GM10248 (cell line): ENCODE results near the gene CMTR1.
"Not testable (repeated sequence)": the region's sequence is repeated elsewhere in the genome, so short reads cannot be mapped to it uniquely, and the experiment has no call there.

ENCODE experiments used
- CTCF ChIA-PET: fragments of 300-600 bp; sonication (Branson Sonifier 250); formaldehyde crosslinking; extraction: SDS; loops from one replicate; lab custom pipeline; 2021; ENCODE audit warnings: antibody characterized with exemption; lab: Yijun Ruan, JAX
- POLR2A ChIA-PET: fragments of 350-650 bp; sonication (Branson Sonifier 250); formaldehyde crosslinking; extraction: SDS; loops from one replicate; lab custom pipeline; 2020; ENCODE audit warnings: antibody characterized with exemption; lab: Yijun Ruan, JAX
- DNase-seq: peaks from one replicate; pipeline ENCODE4 v3.0.0; 2012; ENCODE audit errors: extremely low spot score
- TF ChIP-seq, protein P1 (sequence below): IDR thresholded peaks from 2 replicates; pipeline ENCODE4 v1.5.1; 2012; ENCODE audit warnings: mild to moderate bottlenecking, low read depth; ENCODE audit errors: extremely low read depth, missing control alignments, control extremely low read depth

CMTR1 gene

GRCh38 chr6:37493661-37493995 is 60.6 kb downstream of the CMTR1 start:
- ChIA-PET CTCF (no interaction called here), POLR2A (interaction anchor here (0.7 kb wide), 1 partner anchor 538 kb away, joined by 5 read pairs; no protein-coding TSS in a partner anchor)
- TF ChIP-seq, protein P1, sequence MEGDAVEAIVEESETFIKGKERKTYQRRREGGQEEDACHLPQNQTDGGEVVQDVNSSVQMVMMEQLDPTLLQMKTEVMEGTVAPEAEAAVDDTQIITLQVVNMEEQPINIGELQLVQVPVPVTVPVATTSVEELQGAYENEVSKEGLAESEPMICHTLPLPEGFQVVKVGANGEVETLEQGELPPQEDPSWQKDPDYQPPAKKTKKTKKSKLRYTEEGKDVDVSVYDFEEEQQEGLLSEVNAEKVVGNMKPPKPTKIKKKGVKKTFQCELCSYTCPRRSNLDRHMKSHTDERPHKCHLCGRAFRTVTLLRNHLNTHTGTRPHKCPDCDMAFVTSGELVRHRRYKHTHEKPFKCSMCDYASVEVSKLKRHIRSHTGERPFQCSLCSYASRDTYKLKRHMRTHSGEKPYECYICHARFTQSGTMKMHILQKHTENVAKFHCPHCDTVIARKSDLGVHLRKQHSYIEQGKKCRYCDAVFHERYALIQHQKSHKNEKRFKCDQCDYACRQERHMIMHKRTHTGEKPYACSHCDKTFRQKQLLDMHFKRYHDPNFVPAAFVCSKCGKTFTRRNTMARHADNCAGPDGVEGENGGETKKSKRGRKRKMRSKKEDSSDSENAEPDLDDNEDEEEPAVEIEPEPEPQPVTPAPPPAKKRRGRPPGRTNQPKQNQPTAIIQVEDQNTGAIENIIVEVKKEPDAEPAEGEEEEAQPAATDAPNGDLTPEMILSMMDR = no peak
- DNase-seq = no peak

- ChIA-PET POLR2A (interaction anchor here (0.6 kb wide), 1 partner anchor 53 kb away, joined by 3 read pairs; no protein-coding TSS in a partner anchor), CTCF (interaction anchor here (1.4 to 2.0 kb wide), 4 partner anchors 13 to 70 kb away, joined by 3 to 7 read pairs (median 6); no protein-coding TSS in a partner anchor)
- TF ChIP-seq, protein P1 = no peak
- no peak for DNase-seq
Observed at GRCh38 chr6:37495244-37495934, 62.4 kb downstream of the CMTR1 start.

GRCh38 chr6:37496951-37497885 is 64.2 kb downstream of the CMTR1 start:
- POLR2A ChIA-PET = no interaction called here
- CTCF ChIA-PET = interaction anchor here (1.3 to 1.6 kb wide), 4 partner anchors 9 to 172 kb away, joined by 3 to 5 read pairs (median 4); no protein-coding TSS in a partner anchor

GRCh38 chr6:37499433-37500293 is 66.6 kb downstream of the CMTR1 start, which contains the start of gene CCDC167:
Gene CCDC167, minus strand, starts transcription at chr6:37499893. Its CDS starts 30 bp downstream, at chr6:37499863.
- peak; percentile 95 for DNase-seq
- CTCF ChIA-PET = interaction anchor here (0.8 to 5.9 kb wide), 3 partner anchors 8 to 66 kb away, joined by 3 to 34 read pairs (median 17); no protein-coding TSS in a partner anchor
- POLR2A ChIA-PET = no interaction called here
- TF ChIP-seq, protein P1 = no peak

More at GRCh38 chr6:37496951-37497885, 64.2 kb downstream of the CMTR1 start:
- TF ChIP-seq, protein P1 = no peak
- DNase-seq = no peak

GRCh38 chr6:37500294-37500608 is 67.2 kb downstream of the CMTR1 start:
- POLR2A ChIA-PET = no interaction called here
- TF ChIP-seq, protein P1 = no peak
- DNase-seq = no peak
- CTCF ChIA-PET = interaction anchor here (0.8 to 5.9 kb wide), 3 partner anchors 9 to 65 kb away, joined by 3 to 34 read pairs (median 17); no protein-coding TSS in a partner anchor

GRCh38 chr6:37500904-37501303 is 67.9 kb downstream of the CMTR1 start:
- POLR2A ChIA-PET, DNase-seq: not testable (repeated sequence)
- CTCF ChIA-PET = interaction anchor here (3.1 to 6.4 kb wide), 3 partner anchors 9 to 65 kb away, joined by 17 to 34 read pairs (median 33); no protein-coding TSS in a partner anchor
